Activated naive CD8-positive, alpha-beta T cell treated with anti-CD3 and anti-CD28 coated beads, Interleukin-2, amount 50 U/mL, for 16 hours (primary cell): ENCODE measurements around the gene RIPK4.
"Not testable (repeated sequence)": the region's sequence is repeated elsewhere in the genome, so short reads cannot be mapped to it uniquely, and the experiment has no call there.

Experiments used
- DNase-seq: peaks from one replicate; pipeline ENCODE4 v3.0.0-alpha.2; 2020; ENCODE audit warnings: low read depth, low spot score

The RIPK4 gene

DNA sequence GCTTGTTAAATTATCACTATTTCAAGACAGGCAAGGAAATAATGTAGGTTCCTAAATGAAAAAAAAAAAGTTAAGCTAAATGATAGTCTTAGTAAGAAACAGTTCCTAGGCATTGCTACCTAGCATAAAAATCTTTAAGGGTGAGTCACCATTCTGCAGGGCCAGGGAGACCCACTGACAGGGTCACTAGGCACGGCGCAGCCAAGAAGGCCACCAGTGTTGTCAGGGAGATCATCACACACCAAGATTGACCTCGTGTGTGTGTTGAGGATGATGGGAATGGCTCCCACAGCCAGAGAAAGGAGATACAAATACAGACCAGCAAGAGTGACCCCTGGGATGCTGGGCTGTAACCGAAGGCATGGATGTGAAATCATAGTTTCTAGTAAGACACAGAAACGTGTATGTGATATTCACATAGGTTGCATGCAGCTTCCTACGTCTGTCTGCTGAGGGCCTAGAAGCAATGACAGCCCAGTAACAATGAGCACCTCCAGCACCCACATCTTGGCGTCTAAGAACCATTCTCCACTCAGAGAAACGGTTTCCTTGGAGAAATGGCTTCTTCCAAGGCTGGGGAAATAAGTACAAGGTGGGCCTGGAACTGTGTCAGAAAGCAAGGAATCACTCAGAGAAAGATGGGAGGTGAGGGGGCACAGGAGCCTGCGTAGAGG is 29.1 kb downstream of the RIPK4 start:
- no peak for DNase-seq

DNA sequence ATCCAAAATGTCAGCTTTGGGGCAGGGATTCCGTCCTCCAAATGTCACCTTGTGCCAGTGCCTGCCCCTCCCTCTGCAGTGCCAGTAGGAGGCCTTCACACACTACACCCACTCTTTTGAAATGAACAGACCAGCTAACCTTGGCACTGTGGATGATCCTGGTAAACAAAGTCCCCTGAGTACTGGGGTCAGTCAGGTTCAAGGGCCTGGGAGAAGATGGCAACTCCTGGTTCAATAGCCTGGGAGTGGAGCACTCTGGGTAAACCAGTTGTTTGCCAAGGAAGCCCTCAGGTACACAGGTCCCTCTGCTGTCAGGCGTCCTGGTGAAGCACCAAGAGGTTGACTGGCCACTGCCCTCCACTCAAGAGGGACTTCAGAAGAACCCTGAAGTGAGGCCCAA is 30.4 kb downstream of the RIPK4 start:
- no peak for DNase-seq

DNA sequence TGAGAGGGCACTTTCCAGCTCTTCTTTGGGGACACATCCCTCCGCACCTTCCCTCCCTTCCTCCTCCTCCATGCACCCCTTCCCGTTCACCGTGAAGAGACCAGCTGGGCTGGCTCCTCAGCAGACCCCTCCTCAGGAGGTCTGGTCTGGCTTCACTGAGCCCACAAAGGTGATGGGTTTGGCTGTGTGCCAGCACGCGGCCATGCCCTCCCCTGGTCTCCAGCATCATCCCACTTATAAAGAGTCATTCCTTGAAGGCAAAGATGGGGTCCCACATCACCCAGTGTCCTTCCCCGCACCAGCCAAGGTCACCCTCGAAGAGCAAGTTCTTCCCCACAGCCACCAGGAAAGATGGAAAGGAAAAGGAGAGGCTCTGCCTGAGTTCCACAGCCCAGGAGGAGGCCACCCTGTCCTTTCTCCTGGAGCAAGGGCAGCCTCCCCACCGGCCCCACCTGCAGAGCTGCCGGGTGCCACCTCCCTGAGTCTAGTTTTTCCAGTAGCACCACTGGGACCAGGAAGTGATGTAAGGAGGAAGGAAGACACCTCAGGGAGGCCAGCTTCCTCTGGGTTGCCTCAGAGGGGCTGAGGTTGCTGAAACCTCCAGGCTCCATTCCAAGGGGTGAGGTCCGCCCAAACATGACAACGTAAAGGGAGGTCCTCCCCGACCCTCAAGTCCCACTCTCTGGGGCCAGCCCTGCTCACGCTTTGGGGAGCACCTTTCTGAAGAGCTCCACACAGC is 32.7 kb downstream of the RIPK4 start:
- no peak for DNase-seq

- DNase-seq = no peak
Measured at GRCh38 chr21:41731081-41731480, 35.8 kb downstream of the RIPK4 start.

DNA sequence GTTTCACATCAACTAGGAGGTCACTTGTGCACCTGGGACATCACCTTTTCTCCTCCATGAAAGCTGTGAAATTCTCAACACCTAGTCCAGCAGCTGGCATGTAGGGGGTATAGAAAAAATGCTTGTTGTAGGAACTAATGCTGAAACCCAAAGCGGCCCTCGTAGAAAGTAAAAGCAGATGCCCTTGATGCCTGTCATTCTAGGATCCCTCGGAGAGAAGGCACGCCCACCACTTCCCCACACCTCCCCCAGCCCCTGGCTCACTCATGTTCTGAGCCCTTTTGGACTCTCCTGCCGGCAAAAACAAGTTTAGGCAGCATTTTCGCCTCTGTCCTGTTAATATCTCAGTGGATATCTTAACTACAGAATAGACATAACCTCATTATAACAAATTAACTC is 36.5 kb downstream of the RIPK4 start:
- DNase-seq = no peak

DNA sequence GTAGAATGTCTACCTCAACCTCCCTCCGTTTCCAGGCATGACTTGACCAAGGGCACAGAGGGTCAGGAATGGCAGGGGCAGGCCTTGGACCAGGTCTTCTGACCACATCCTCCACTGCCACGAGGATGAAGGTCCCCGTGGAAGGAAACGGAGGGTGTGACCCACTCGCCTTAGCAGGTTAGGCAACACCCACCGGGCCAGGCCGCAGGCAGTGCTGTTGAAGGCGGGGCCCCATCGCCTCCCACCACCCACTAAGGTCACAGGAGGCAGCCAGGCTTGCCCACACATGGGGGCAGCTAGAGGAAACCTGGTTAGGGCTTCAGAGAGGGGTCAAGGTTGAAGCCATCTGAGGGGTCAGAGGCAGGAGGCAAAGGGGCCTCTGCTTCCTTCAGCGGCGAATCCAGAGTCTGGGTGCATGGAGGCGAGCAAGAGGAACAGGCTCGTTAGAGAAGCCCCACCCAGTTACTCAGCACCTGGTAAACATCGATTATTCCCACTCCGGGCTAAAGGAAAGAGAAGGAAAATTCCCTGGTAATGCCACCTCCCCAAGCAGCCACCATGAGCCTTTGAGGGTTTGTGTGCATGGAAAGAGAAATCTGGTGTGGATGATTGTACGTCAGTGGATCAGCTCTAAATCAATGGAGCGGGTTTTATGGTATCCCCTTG is 37.0 kb downstream of the RIPK4 start:
- DNase-seq = no peak

DNA sequence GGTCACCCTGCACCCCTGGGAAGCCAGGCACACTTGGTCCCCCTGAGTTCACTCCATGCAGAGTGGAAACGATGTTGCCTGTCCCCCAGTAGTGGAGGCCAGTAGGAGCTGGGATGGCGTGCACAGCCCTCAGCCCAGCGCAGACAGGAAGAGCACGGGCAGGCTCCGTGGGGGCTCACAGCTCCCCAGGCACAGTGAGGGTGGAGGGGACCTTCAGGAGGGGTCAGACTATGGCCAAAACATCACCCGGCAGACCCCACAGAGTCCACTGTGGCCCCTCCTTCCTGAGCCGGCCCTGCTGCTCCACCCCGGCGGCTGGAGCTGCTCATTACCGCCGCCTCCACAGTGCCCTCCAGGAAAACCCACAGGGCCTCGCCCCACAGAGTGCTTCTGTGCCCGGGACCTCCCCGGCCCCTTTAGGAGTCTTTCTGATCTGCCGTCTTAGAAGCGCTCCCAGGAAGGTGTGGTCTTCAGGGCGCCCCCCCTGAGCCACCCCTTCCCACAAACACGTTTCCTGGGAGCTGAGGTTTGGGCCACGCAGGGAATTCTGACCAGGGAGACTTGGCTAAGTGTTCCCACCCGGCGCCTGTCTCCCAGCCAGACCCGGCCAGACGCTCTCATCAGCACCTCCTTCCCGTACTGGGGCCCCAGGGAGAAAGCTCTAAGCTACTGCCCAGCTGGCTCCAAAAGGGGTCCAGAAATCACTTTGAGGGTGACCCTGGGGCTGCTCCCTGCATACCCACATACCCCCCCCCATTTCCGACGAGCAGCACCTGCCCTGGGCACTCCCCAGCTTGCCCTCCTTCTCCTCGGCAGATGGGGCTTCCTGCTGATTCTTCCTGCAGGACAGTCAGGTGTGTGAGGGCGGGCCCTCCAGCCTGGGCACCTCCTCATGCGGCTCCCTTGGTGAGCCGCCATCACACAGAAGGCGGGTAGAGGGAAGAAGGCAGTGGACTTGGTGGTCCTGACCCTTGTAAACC is 38.8 kb downstream of the RIPK4 start:
- no peak for DNase-seq

GRCh38 chr21:41726970-41727783 is 39.7 kb downstream of the RIPK4 start:
- DNase-seq = no peak

DNA sequence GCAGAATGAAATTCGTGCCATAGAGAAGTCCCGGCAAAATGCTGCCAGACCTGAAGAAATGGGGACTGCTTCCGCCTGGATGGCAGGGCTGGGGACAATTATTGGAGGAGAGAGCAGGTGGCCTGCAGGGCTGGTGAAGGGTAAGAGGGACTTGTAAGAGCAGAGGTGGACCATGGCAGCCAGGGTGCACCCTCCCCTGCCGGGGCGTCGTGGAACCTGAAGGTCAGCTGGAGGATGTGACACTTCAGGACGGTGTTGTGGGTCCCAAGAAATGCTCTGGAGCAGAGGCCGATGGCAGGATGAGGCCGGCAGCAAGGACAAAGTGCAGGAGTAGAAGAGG is 40.3 kb downstream of the RIPK4 start:
- no peak for DNase-seq

DNA sequence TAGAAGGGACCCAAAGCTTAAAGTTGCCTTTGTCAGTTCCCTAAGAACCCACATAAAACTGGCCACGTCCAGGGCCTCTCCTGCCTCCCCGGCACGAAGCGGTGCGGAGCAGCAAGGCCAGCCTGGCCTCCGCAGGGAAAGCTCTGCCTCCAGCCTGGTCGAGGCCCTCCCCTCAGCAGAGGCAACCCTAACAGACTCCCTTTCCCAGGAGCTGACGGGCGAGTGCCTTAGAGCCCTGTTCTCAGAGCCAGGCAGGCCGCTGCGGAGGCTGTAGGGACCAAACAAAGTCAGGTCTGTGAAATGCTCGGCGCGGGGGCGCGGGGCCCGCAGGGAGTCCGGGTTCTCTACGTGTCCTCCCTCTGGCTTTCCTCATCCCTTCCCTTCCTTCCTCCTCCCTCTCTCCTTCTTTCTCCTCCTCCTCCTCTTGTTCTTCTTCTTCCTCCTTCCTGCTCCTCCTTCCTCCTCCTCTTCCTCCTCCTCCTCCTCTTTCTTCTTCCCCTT is 40.7 kb downstream of the RIPK4 start:
- no peak for DNase-seq

DNA sequence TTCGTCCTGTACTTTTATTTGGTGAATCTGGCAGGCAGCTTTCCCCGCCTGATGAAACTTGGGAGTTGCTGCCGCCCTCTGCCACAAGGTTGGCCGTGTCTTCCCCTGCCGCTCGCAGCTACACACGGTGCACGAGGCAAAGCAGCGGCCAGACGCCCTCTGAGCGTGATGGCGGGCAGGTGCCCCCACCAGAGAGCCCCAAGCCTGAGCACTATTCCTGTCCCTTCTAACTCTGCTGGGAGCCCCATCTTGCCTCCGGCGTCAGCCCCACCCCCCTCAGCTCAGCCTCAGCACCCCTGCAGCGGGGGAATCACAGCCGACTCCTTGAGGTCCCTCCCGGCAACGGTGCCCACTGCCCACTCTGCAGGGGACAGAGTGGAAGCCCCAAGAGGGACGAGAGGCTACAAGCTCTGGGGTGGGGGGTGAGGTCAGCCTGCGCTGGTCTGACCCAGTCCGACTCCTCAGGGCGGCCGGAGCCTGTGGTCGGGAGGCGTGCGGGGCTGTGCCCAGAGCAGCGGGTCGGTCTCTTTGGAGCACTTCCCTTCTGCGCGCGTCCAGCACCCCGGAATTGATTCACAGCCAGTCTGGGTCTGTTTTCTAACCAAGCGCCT is 41.3 kb downstream of the RIPK4 start:
- DNase-seq = no peak

GRCh38 chr21:41723835-41724234 is 43.0 kb downstream of the RIPK4 start:
- not testable (repeated sequence) for DNase-seq

- no peak for DNase-seq
Measured at GRCh38 chr21:41722052-41723018, 44.5 kb downstream of the RIPK4 start.

GRCh38 chr21:41720250-41720649 is 46.6 kb downstream of the RIPK4 start:
- no peak for DNase-seq

DNA sequence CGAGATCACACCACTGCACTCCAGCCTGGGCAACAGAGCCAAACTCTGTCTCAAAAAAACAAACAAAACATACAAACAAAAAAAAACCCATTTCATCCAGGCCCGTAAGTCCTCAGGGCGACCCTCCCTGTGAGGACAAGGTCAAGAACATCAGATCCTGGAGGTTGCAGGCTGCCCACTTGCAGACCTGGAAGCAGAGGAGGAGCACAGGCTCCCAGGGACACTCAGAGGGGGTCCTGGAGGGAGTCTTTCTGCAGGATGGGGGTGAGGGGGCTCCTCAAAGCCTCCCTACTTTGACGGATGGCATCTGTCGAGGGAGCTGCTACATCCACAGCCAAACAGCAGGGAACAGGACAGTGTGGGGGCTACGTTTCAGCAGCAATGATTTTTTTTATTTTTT is 47.2 kb downstream of the RIPK4 start:
- no peak for DNase-seq

DNA sequence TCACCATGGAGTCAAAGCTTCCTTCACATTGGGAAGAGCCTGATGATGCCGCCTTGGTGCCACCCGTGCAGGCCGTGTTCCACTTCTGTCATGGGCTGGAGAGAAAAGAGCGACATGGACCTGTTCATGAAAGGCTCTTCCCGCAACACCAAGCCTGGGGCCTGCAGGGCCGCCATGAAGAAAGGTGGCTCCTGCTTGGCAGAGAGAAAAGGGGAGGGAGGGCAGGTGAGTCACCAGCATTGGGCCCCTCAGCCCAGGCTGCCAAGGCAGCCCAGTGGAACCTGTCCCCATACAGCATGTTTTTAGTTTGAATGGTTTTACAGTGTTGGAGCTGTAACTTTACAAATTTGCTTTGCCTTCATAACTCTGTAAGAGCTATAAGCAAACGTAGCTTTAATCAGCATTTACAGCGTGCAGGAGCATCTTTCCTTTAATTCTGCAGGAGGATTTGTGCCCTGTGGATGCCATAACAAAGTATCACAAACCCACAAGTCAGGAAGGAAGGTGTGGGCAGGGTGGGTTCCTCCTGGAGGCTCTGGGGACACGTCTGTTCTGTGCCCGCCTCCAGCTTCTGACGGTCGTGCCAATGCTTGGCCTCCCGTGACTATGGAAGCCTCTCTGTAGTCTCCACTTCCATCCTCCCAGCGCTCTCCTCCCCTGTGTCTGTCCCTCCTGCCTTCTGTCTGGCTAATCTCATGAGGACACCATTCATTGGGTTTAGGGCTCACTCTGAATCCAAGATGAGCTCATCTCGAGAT is 49.1 kb downstream of the RIPK4 start:
- no peak for DNase-seq

DNA sequence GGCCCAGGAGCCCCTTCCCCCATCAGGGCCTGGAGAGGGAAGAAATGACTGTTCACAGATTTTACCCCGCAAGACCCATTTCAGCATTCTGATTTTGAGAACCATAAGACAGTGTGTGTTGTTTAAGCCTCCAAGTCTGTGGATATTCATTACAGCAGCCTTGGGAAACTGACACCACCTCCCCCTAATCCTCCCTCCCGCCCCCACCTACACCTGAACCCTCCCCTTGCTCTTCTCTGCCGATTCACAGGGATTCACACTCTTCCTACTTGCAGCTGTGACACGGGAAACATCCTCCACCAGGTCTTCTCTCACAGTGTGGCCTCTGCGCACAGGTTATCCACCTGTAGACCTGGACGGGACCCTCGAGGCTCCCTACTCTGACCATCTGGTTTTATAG is 50.1 kb downstream of the RIPK4 start:
- no peak for DNase-seq

GRCh38 chr21:41715649-41716281 is 51.1 kb downstream of the RIPK4 start:
- DNase-seq = no peak
